Right lobe of liver (tissue), 6 donors: Measurements from ENCODE around the gene PIGO. TPM values are rescaled to one million over a fixed set of nuclear protein-coding genes. Genes with fewer than 3 reads are reported as not detected.
A peak's percentile ranks its signal among the peaks of the same experiment; 100 is the strongest.

ENCODE experiments used
- ATAC-seq, 4 donors: fragments of 200-7000 bp; cut with Tn5 transposase; one replicate each; pipeline ENCODE4 v1.9.1; 2020; ENCODE audit warnings: mild to moderate bottlenecking in 4 of 4, moderate library complexity in 4 of 4
- DNase-seq, 3 donors: peaks; one replicate each; pipeline ENCODE4 v3.0.0-alpha.2; 2020
- H3K27ac ChIP-seq, 3 donors: fragments of 200-600 bp; one replicate each; pipeline ENCODE4 v1.8.0; 2022
- H3K27me3 ChIP-seq, 2 donors: fragments of 200-600 bp; one replicate each; pipeline ENCODE4 v1.8.0; 2022
- H3K36me3 ChIP-seq, 4 donors: fragments of 200-600 bp; sonication (generic) in 1 of 4; one replicate each; pipeline versions ENCODE4 v1.5.1 to v1.8.0; 2017 to 2022; ENCODE audit warnings: control low read depth in 1 of 4
- H3K4me1 ChIP-seq, 4 donors: fragments of 200-600 bp; sonication (generic) in 1 of 4; one replicate each; pipeline versions ENCODE4 v1.5.1 to v1.8.0; 2017 to 2022; ENCODE audit warnings: control low read depth in 1 of 4
- H3K4me3 ChIP-seq, 3 donors: fragments of 200-600 bp; one replicate each; pipeline ENCODE4 v1.8.0; 2022
- H3K9me3 ChIP-seq, 4 donors: fragments of 200-600 bp; sonication (generic) in 1 of 4; one replicate each; pipeline versions ENCODE4 v1.5.1 to v1.8.0; 2017 to 2022; ENCODE audit warnings: control low read depth in 1 of 4
- CTCF ChIP-seq, 4 donors: fragments of 200-600 bp in 3 of 4; fragments of 450-650 bp in 1 of 4; IDR thresholded peaks; one replicate each; pipeline versions ENCODE4 v1.5.1 to v1.8.0; 2016 to 2022; ENCODE audit warnings: antibody characterized with exemption in 4 of 4, mild to moderate bottlenecking in 2 of 4
- POLR2A ChIP-seq: fragments of 450-650 bp; IDR thresholded peaks from one replicate; pipeline ENCODE4 v1.6.1; 2017; ENCODE audit warnings: antibody characterized with exemption, mild to moderate bottlenecking
- WGBS: methylation state at CpG from one replicate; pipeline ENCODE4 v1.1.6; 2018; ENCODE audit warnings: low coverage, low lambda C conversion rate; ENCODE audit not compliant: insufficient coverage; ENCODE audit errors: missing lambda C conversion rate; 5-methylcytosine and 5-hydroxymethylcytosine counted together
- intact Hi-C, 2 donors: fragments of 100-400 bp; cut with DNase I; formaldehyde crosslinking; loops; one replicate each; pipeline versions ENCODE4 v1.11.2 to v1.14.1; 2022
- total RNA-seq, 6 experiments: library from RNA; depleted of rRNA in 2 of 6; stranded (reverse); fragments of >200 nt in 2 of 6; fragmentation: NEBNext Ultra II Directional in 3 of 6; extraction: Animal tissue kit (Norgen Biotek cat#: 25700) in 3 of 6; gene quantifications; one replicate each; pipeline versions ENCODE4 v1.1.0 to v1.2.4, GENCODE V29; 2016 to 2023
- donor health status: DM: no; HTN: yes; CAD: no.
- donor health status: DM: no; HTN: no; CAD: no.
- donor health status: DM: no; HTN: no; CAD: no.
- donor health status: DM: no; HTN: yes; CAD: no.
- donor health status: DM: no; HTN: yes; CAD: no.

PIGO gene
- total RNA-seq, 6 experiments from 2014 or later = 11.5 to 18.0 (median 15.6) TPM

GRCh38 chr9:35075358-35075757, 21.0 kb downstream of the PIGO start:
- intact Hi-C loops = no loop called here
- ATAC-seq (no peak), DNase-seq (no peak)
- H3K4me1 ChIP-seq = peaks cover 0 to 18% (median 1%) of the 10 kb centered on the region in 4 donors
- H3K27me3 ChIP-seq = no peaks in the 10 kb centered on the region
- no peak overlapping the region for H3K27ac ChIP-seq
- no peaks in the 10 kb centered on the region for H3K36me3 ChIP-seq
- 94% methylated on average over 2 of the region's 4 CpGs for WGBS
- no peaks in the 10 kb centered on the region for H3K9me3 ChIP-seq
- H3K4me3 ChIP-seq = no peak overlapping the region
- TF ChIP-seq POLR2A (no peak), CTCF (IDR thresholded peaks at IDR 0.05) (no peak)

- ATAC-seq = no peak
- no peak overlapping the region for H3K27ac ChIP-seq
- no peak overlapping the region for H3K4me3 ChIP-seq
- no peak for TF ChIP-seq CTCF (IDR thresholded peaks at IDR 0.05)
- TF ChIP-seq POLR2A = no peak
- WGBS = 96% methylated on average over 8 of the region's 8 CpGs
- intact Hi-C loops = no loop called here
- no peak for DNase-seq
- no peaks in the 10 kb centered on the region for H3K27me3 ChIP-seq
- H3K9me3 ChIP-seq = no peaks in the 10 kb centered on the region
- H3K36me3 ChIP-seq = no peaks in the 10 kb centered on the region
- H3K4me1 ChIP-seq = peaks cover 0 to 24% (median 6%) of the 10 kb centered on the region in 4 donors
These were observed 21.6 kb downstream of the PIGO start for GRCh38 chr9:35074791-35075190.

- Histone ChIP-seq H3K36me3 (peaks cover 0 to under 1% (median 0%) of the 10 kb centered on the region in 4 donors), H3K4me1 (peaks cover 0 to 28% (median 9%) of the 10 kb centered on the region in 4 donors), H3K4me3 (no peak overlapping the region), H3K9me3 (no peaks in the 10 kb centered on the region), H3K27ac (no peak overlapping the region), H3K27me3 (no peaks in the 10 kb centered on the region)
- intact Hi-C loops = no loop called here
- DNase-seq = no peak
- ATAC-seq = no peak
- no peak for TF ChIP-seq CTCF (IDR thresholded peaks at IDR 0.05)
- TF ChIP-seq POLR2A = no peak
- WGBS = 91% methylated on average over 4 of the region's 6 CpGs
These were observed 22.2 kb downstream of the PIGO start for GRCh38 chr9:35074141-35074540.

- Histone ChIP-seq H3K27ac (no peak overlapping the region), H3K9me3 (no peaks in the 10 kb centered on the region), H3K36me3 (peaks cover 0 to 10% (median under 1%) of the 10 kb centered on the region in 4 donors), H3K27me3 (no peaks in the 10 kb centered on the region), H3K4me3 (peak overlapping the region in 1 of 3 donors; percentile 76), H3K4me1 (peaks cover 0 to 33% (median 12%) of the 10 kb centered on the region in 4 donors)
- WGBS = 100% methylated on average over 2 of the region's 2 CpGs
- intact Hi-C loops = no loop called here
- DNase-seq (no peak), ATAC-seq (no peak)
- TF ChIP-seq POLR2A (no peak), CTCF (IDR thresholded peaks at IDR 0.05) (no peak)
These were observed 23.1 kb downstream of the PIGO start for GRCh38 chr9:35073279-35073612.
